Osteocyte (in vitro differentiated cells): ENCODE data around the gene TXNIP. TPM values are rescaled to one million over a fixed set of nuclear protein-coding genes. Genes with fewer than 3 reads are reported as not detected.

Experiments used
- DNase-seq: peaks from one replicate; pipeline ENCODE4 v3.0.0; 2021; ENCODE audit warnings: mixed read lengths; ENCODE audit not compliant: unreplicated experiment; ENCODE audit errors: extremely low spot score
- H3K27ac Mint-ChIP-seq: one replicate; pipeline ENCODE4 v1.8.0; 2021; ENCODE audit warnings: mild to moderate bottlenecking, mixed read lengths; ENCODE audit not compliant: unreplicated experiment
- H3K27me3 Mint-ChIP-seq: one replicate; pipeline ENCODE4 v1.8.0; 2021; ENCODE audit warnings: mixed read lengths; ENCODE audit not compliant: unreplicated experiment
- H3K36me3 Mint-ChIP-seq: one replicate; pipeline ENCODE4 v1.8.0; 2021; ENCODE audit warnings: mixed read lengths; ENCODE audit not compliant: unreplicated experiment
- H3K4me1 Mint-ChIP-seq: one replicate; pipeline ENCODE4 v1.8.0; 2021; ENCODE audit warnings: mixed read lengths; ENCODE audit not compliant: unreplicated experiment
- H3K4me3 Mint-ChIP-seq: one replicate; pipeline ENCODE4 v1.8.0; 2021; ENCODE audit warnings: mild to moderate bottlenecking, moderate library complexity, mixed read lengths; ENCODE audit not compliant: unreplicated experiment
- H3K9me3 Mint-ChIP-seq: one replicate; pipeline ENCODE4 v1.8.0; 2021; ENCODE audit warnings: mixed read lengths; ENCODE audit not compliant: unreplicated experiment
- total RNA-seq: library from RNA; stranded (reverse); gene quantifications from 2 replicates; pipeline ENCODE4 v1.2.1, GENCODE V29; 2021
- TF ChIP-seq, protein P1 (sequence below): fragments of 200-600 bp; sonication (generic); IDR thresholded peaks from 2 replicates; pipeline ENCODE4 v1.5.0; 2021; ENCODE audit warnings: antibody characterized with exemption, mild to moderate bottlenecking, moderate library complexity

The TXNIP gene
- total RNA-seq, 1 donor from 2014 or later, result 246 TPM

DNA sequence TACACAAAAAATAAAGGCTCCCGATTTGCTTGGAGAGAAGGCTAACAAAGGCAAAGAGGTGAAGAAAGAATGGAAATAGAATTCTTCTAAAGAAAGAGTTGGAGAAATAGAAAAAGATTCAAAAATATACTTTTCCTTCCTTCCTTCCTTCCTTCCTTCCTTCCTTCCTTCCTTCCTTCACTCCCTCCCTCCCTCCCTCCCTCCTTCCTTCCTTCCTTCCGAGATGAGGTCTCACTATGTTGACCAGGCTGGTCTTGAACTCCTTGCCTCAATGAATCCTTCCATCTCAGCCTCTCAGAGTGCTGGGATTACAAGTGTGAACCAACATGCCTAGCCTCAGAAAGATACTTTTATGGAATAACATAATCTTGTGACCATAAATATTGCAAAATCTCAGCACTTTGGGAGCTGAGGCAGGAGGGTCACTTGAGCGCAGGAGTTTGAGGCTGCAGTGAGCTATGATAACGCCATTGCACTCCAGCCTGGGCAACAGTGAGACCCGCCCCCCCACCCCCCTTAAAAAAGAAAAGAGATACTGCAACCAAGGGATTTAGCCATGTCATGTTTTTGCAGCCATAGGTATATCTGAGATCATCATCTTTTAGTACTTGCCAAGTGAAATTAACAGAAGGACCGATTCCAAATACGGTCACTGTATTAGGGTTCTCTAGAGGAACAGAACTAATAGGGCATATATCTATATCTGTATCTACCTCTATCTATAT lies 26.2 kb upstream of the TXNIP start:
- H3K9me3 Mint-ChIP-seq, result no peaks in the 10 kb centered on the region
- H3K27ac Mint-ChIP-seq, result no peak overlapping the region
- H3K36me3 Mint-ChIP-seq, result no peaks in the 10 kb centered on the region
- peaks cover 8% of the 10 kb centered on the region for H3K4me1 Mint-ChIP-seq
- no peak for DNase-seq
- peaks cover 77% of the 10 kb centered on the region for H3K27me3 Mint-ChIP-seq
- H3K4me3 Mint-ChIP-seq, result no peak overlapping the region
- TF ChIP-seq, protein P1, sequence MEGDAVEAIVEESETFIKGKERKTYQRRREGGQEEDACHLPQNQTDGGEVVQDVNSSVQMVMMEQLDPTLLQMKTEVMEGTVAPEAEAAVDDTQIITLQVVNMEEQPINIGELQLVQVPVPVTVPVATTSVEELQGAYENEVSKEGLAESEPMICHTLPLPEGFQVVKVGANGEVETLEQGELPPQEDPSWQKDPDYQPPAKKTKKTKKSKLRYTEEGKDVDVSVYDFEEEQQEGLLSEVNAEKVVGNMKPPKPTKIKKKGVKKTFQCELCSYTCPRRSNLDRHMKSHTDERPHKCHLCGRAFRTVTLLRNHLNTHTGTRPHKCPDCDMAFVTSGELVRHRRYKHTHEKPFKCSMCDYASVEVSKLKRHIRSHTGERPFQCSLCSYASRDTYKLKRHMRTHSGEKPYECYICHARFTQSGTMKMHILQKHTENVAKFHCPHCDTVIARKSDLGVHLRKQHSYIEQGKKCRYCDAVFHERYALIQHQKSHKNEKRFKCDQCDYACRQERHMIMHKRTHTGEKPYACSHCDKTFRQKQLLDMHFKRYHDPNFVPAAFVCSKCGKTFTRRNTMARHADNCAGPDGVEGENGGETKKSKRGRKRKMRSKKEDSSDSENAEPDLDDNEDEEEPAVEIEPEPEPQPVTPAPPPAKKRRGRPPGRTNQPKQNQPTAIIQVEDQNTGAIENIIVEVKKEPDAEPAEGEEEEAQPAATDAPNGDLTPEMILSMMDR, result no peak

DNA sequence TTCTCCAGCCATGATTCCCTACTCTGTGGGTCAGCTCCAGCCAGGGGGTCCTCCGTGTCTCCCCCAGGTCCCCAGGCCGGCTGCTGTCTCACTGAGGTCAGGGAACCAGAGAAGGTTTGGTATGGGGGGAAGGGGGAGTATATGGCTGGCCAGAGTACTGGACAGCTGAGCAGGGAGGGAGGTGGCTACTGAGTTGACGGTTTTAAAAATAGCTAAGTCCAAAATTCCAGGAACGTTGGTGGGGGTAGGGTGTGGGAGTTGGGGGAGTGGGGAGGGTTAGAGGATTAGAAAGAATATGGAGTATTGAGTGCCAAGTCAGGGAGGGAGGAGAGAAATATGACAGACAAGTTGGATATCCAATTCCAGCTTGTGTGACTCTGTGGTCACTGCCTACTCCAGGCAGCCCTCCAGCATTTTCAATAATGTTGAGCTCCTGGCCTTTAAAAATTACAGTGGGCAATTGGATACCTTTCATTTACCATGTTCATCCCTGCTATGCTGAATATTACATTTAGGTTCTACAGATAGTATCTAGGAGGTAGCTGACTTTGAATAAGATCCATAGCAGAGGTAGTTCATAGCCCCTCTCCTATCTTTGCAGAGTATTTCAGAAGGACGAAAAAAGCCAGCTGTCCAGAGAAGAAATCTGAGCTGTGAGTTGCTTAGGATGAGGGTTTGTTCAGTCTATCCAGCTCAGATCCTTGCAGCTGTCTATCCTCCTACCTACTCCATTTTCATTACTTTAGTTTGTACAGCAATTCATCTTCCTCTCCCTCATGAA lies 25.4 kb upstream of the TXNIP start, which contains the start of gene HJV:
Gene HJV, minus strand, starts transcription at position 114 of the 781 bp plus-strand sequence. CDS start 1,504 bp downstream, outside the sequence.
- TF ChIP-seq, protein P1, result no peak
- H3K4me3 Mint-ChIP-seq, result no peak within 1 kb of the TSS
- no peaks in the 10 kb centered on the region for H3K36me3 Mint-ChIP-seq
- H3K27me3 Mint-ChIP-seq, result peaks cover 81% of the 10 kb centered on the region
- H3K27ac Mint-ChIP-seq, result no peak within 1 kb of the TSS
- H3K9me3 Mint-ChIP-seq, result no peaks in the 10 kb centered on the region
- no peak for DNase-seq
- H3K4me1 Mint-ChIP-seq, result peaks cover 8% of the 10 kb centered on the region

DNA sequence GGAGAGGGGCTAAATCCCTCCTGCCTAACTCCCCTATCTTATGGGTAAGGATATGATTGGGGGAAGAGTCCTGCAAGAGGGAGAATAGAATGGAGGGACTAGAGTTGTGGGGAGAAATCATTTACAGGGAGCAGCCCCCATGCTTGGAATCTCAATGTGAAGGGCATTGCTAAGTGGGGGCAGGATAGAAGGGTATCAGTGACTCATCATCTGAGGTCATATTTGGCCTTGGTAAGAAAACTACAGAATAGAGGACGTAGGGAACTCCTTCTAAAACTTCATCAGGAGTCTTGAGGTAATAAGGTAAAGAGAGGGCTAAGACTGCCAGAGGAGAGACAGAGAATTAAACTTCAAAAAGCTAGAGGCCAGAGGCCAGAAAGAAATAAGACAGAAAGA lies 24.7 kb upstream of the TXNIP start:
- H3K27ac Mint-ChIP-seq, result no peak overlapping the region
- TF ChIP-seq, protein P1, result no peak
- H3K36me3 Mint-ChIP-seq, result no peaks in the 10 kb centered on the region
- H3K4me1 Mint-ChIP-seq, result peaks cover 8% of the 10 kb centered on the region
- H3K9me3 Mint-ChIP-seq, result no peaks in the 10 kb centered on the region
- peaks cover 78% of the 10 kb centered on the region for H3K27me3 Mint-ChIP-seq
- no peak for DNase-seq
- no peak overlapping the region for H3K4me3 Mint-ChIP-seq

DNA sequence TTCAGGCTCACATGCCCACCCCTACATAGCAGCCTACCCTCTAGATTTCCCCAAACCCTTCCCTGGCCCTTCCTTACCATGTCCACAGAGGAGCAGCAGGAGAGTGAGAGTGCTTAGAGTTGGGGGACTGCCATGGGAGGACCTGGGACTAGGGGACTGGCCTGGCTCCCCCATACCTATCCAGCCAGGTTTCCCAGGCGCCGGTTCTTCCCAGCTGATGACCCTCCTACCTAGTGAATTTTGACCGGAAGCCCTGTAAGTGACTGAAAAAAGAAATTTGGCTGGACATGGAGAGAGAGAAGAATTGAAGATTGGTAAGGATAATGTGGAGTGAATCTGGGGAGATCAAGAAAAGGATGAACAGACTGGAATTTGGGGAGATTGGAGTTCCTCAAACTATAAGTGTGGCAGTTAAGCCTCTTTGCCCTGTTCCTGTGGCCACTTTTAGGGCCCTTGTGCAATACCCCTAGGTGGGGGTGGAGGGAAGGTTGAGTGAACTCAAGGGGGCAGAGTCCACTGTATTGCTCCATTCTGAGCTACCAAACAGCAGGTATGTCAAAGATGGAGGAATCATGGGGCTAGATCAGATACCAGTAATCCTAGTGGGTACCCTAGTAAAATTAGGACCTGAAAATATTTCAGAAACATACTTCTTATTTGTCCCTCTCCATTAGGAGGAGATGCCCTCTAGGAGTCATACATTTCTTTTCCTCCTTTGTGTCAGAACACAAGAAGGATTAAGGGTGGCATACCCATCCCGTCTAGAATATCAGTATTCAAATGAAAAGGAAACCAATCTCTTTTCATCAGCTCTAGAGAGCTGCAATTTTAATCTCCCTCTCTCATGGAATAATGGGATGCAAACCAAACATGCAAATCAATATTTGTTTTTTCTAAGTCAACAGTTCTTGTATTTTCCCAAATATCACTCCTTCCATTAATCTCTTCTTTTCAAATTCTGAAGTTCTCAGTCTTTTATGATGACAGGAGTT lies 24.0 kb upstream of the TXNIP start:
- no peak overlapping the region for H3K27ac Mint-ChIP-seq

More for the DNA sequence above, 24.0 kb upstream of the TXNIP start:
- no peak overlapping the region for H3K4me3 Mint-ChIP-seq
- H3K9me3 Mint-ChIP-seq, result no peaks in the 10 kb centered on the region
- H3K27me3 Mint-ChIP-seq, result peaks cover 75% of the 10 kb centered on the region
- TF ChIP-seq, protein P1, result no peak
- no peaks in the 10 kb centered on the region for H3K36me3 Mint-ChIP-seq
- DNase-seq, result no peak
- H3K4me1 Mint-ChIP-seq, result peaks cover 8% of the 10 kb centered on the region
